OCI-LY1 (cell line): Measurements from ENCODE around the gene PPP1R18.

Source experiments
- H2AFZ ChIP-seq: fragments of 200-600 bp; sonication (generic), shearing (Covaris generic); 2 replicates; pipeline ENCODE4 v1.6.0; 2014; ENCODE audit warnings: antibody characterized with exemption, mild to moderate bottlenecking, low read length
- H3F3A ChIP-seq: fragments of 200-600 bp; sonication (generic), shearing (Covaris generic); 2 replicates; pipeline ENCODE4 v1.6.0; 2014; ENCODE audit warnings: mild to moderate bottlenecking, antibody characterized with exemption, low read length, moderate library complexity; ENCODE audit not compliant: insufficient read depth
- H3K27ac ChIP-seq: fragments of 200-600 bp; sonication (generic); 2 replicates; pipeline ENCODE4 v1.5.1; 2014; ENCODE audit warnings: low read length, mixed run types, mild to moderate bottlenecking, low read depth; ENCODE audit not compliant: poor library complexity, severe bottlenecking
- H3K27me3 ChIP-seq: fragments of 200-600 bp; sonication (generic); 2 replicates; pipeline ENCODE4 v1.6.0; 2014; ENCODE audit warnings: antibody characterized with exemption, mild to moderate bottlenecking, low read length, moderate library complexity; ENCODE audit not compliant: insufficient read depth
- H3K36me3 ChIP-seq: fragments of 200-600 bp; sonication (generic); 2 replicates; pipeline ENCODE4 v1.6.1; 2014; ENCODE audit warnings: mild to moderate bottlenecking, antibody characterized with exemption, low read length, moderate library complexity, mixed read lengths; ENCODE audit not compliant: insufficient read depth
- H3K4me1 ChIP-seq: fragments of 200-600 bp; sonication (generic); 2 replicates; pipeline ENCODE4 v1.5.1; 2014; ENCODE audit warnings: mild to moderate bottlenecking, low read length, moderate library complexity; ENCODE audit not compliant: insufficient read depth, severe bottlenecking
- H3K4me2 ChIP-seq: fragments of 200-600 bp; sonication (generic), shearing (Covaris generic); 2 replicates; pipeline ENCODE4 v1.6.1; 2014; ENCODE audit warnings: low read length
- H3K4me3 ChIP-seq: fragments of 200-600 bp; sonication (generic); 2 replicates; pipeline ENCODE4 v1.5.1; 2014; ENCODE audit warnings: low read length, low read depth, mild to moderate bottlenecking, mixed read lengths; ENCODE audit not compliant: poor library complexity, severe bottlenecking
- H3K79me2 ChIP-seq: fragments of 200-600 bp; shearing (Covaris generic); 2 replicates; pipeline ENCODE4 v1.6.1; 2016; ENCODE audit warnings: mixed run types, low read length, mixed read lengths; ENCODE audit not compliant: insufficient read depth
- H3K9ac ChIP-seq: fragments of 200-600 bp; sonication (generic), shearing (Covaris generic); 2 replicates; pipeline ENCODE4 v1.6.1; 2014; ENCODE audit warnings: mild to moderate bottlenecking, low read length, mixed read lengths
- H3K9me2 ChIP-seq: fragments of 200-600 bp; sonication (generic), shearing (Covaris generic); 2 replicates; pipeline ENCODE4 v1.6.1; 2014; ENCODE audit warnings: low read depth, mild to moderate bottlenecking, low read length, mixed read lengths
- H3K9me3 ChIP-seq: fragments of 200-600 bp; shearing (Covaris generic); 2 replicates; pipeline ENCODE4 v1.6.1; 2014; ENCODE audit warnings: low read length, mixed read lengths
- H4K20me1 ChIP-seq: fragments of 200-600 bp; sonication (generic), shearing (Covaris generic); 2 replicates; pipeline ENCODE4 v1.6.0; 2016; ENCODE audit warnings: mild to moderate bottlenecking, low read length; ENCODE audit not compliant: insufficient read depth
- CTCF ChIP-seq: fragments of 200-600 bp; sonication (generic), shearing (Covaris generic); IDR thresholded peaks from 2 replicates; pipeline ENCODE4 v1.5.1; 2017; ENCODE audit warnings: mild to moderate bottlenecking, antibody characterized with exemption, low read length, moderate library complexity, mixed read lengths
- EZH2 ChIP-seq: fragments of 200-600 bp; sonication (generic), shearing (Covaris generic); IDR thresholded peaks from 2 replicates; pipeline ENCODE4 v1.8.0; 2017; ENCODE audit warnings: borderline replicate concordance, mixed run types, mild to moderate bottlenecking, antibody characterized with exemption, low read length, moderate library complexity, mixed read lengths

The PPP1R18 gene

GRCh38 chr6:30712441-30712945, 26.0 kb upstream of the PPP1R18 start:
- Histone ChIP-seq H3K27ac (no peak overlapping the region), H3K9ac (no peak overlapping the region), H2AFZ (no peak overlapping the region), H4K20me1 (no peaks in the 10 kb centered on the region), H3K9me3 (no peaks in the 10 kb centered on the region), H3K4me1 (peaks cover 17% of the 10 kb centered on the region), H3F3A (no peaks in the 10 kb centered on the region), H3K36me3 (peaks cover 78% of the 10 kb centered on the region), H3K4me2 (no peak overlapping the region), H3K9me2 (no peaks in the 10 kb centered on the region), H3K79me2 (no peaks in the 10 kb centered on the region), H3K4me3 (no peak overlapping the region), H3K27me3 (no peaks in the 10 kb centered on the region)
- TF ChIP-seq CTCF, result no peak
- no peak for TF ChIP-seq EZH2

DNA sequence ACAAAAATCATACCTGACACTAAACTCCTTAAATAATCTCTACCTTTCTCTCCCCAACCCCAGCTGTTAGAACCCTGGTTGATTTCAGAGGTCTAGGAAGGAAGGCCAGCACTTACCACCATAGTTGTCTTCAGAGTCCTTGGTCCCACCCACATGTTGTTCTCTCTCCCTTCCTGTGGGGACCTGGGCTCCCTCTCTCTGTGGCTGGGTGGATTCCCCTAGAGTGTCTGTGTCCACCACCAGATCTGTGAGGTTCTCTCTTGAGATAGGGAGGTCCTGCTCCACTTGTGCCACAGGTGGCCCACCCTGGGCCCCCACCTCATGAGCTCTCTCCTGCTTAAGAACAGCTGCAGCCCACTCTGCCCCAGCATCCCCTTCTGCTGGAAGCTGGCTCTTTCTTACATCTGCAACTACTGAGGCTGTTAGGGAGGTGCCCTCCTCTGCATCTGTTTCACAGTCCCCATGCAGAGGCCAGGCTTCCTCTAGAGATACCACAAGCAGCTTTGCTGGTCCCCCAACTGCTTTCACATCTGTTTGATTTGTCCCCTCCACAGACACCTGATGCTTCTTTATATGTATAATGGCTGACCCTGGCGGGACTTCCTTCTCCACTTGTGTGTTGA, 25.4 kb upstream of the PPP1R18 start:
- Histone ChIP-seq H3F3A (no peaks in the 10 kb centered on the region), H3K27ac (no peak overlapping the region), H3K36me3 (peaks cover 84% of the 10 kb centered on the region), H3K9me3 (no peaks in the 10 kb centered on the region), H3K9ac (no peak overlapping the region), H4K20me1 (no peaks in the 10 kb centered on the region), H3K27me3 (no peaks in the 10 kb centered on the region), H3K9me2 (no peaks in the 10 kb centered on the region), H2AFZ (no peak overlapping the region), H3K79me2 (no peaks in the 10 kb centered on the region), H3K4me2 (no peak overlapping the region), H3K4me1 (peaks cover 17% of the 10 kb centered on the region), H3K4me3 (no peak overlapping the region)
- TF ChIP-seq CTCF, result no peak
- TF ChIP-seq EZH2, result no peak

DNA sequence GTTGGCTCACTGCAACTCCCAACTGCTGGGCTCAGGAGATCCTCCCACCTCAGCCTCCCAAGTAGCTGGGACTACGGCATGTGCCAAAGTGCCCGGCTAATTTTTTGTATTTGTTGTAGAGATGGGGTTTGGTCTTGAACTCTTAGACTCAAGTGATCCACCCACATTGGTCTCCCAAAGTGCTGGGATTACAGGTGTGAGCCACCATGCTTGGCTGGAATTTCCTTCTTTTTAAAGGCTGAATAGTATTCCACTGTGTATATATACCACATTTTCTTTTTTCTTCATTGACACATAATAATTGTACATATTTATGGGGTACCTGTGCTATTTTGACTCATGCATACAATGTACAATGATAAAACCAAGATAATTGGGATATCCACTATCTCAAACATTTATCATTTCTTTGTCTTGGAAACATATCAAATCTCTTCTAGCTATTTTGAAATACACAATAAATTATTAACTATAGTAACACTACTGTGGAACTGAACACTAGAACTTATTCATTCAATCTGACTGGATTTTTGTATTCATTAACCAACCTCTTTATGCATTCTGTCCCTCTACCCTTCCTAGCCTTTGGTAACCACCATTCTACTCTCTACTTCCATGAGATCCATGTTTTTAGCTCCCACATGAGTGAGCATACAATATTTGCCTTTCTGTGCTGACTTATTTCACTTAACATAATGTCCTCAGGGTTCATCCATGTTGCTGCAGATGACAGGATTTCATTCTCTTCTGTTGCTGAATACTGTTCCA, 22.8 kb upstream of the PPP1R18 start:
- Histone ChIP-seq H3K4me1 (no peaks in the 10 kb centered on the region), H3K4me2 (no peak overlapping the region), H3F3A (no peaks in the 10 kb centered on the region), H4K20me1 (no peaks in the 10 kb centered on the region), H3K4me3 (no peak overlapping the region), H3K27me3 (no peaks in the 10 kb centered on the region), H3K79me2 (no peaks in the 10 kb centered on the region), H3K9me2 (no peaks in the 10 kb centered on the region), H3K36me3 (peaks cover 92% of the 10 kb centered on the region), H3K9ac (no peak overlapping the region), H3K9me3 (no peaks in the 10 kb centered on the region), H3K27ac (no peak overlapping the region), H2AFZ (no peak overlapping the region)
- TF ChIP-seq EZH2 (no peak), CTCF (no peak)
